Measurements from ENCODE around the gene PIEZO2. TPM values are rescaled to one million over a fixed set of nuclear protein-coding genes. Genes with fewer than 3 reads are reported as not detected.

PIEZO2 gene
- total and polyA plus RNA-seq, 12 donors = 0.07 to 1.4 (median 0.25) TPM; not detected in 1

DNA sequence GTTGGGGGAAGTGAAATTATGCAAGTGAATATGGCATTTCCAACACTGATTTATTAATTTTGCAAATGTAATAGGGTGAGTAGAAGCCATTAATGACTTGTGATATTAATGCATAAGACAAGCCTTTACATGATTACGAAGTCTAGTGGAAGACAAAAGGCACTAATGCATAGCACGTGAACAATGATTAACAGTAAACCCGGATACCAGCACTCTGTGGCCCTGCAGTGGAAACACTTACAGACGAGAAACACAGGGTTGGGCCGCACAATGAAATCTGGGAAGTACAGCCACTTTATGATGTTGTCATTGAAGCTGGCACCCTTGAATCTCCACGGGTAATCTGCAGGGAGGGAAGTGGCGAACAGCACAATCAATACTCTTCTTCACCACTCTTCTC lies 390.1 kb downstream of the PIEZO2 start:
- Histone ChIP-seq H3K4me1 (no peaks in the 10 kb centered on the region), H3K27ac (no peak overlapping the region), H3K9me3 (no peaks in the 10 kb centered on the region), H3K27me3 (peaks cover 0 to 6% (median 0%) of the 10 kb centered on the region in 7 donors), H3K4me3 (no peak overlapping the region), H3K36me3 (no peaks in the 10 kb centered on the region)
- 91% methylated on average over 7 of the region's 7 CpGs for WGBS, 2 donors
- TF ChIP-seq, protein P1, sequence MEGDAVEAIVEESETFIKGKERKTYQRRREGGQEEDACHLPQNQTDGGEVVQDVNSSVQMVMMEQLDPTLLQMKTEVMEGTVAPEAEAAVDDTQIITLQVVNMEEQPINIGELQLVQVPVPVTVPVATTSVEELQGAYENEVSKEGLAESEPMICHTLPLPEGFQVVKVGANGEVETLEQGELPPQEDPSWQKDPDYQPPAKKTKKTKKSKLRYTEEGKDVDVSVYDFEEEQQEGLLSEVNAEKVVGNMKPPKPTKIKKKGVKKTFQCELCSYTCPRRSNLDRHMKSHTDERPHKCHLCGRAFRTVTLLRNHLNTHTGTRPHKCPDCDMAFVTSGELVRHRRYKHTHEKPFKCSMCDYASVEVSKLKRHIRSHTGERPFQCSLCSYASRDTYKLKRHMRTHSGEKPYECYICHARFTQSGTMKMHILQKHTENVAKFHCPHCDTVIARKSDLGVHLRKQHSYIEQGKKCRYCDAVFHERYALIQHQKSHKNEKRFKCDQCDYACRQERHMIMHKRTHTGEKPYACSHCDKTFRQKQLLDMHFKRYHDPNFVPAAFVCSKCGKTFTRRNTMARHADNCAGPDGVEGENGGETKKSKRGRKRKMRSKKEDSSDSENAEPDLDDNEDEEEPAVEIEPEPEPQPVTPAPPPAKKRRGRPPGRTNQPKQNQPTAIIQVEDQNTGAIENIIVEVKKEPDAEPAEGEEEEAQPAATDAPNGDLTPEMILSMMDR (IDR thresholded peaks at IDR 0.05) = no peak
- intact Hi-C loops (cut with DNase I) = no loop called here
- DNase-seq = no peak
- ATAC-seq = no peak

DNA sequence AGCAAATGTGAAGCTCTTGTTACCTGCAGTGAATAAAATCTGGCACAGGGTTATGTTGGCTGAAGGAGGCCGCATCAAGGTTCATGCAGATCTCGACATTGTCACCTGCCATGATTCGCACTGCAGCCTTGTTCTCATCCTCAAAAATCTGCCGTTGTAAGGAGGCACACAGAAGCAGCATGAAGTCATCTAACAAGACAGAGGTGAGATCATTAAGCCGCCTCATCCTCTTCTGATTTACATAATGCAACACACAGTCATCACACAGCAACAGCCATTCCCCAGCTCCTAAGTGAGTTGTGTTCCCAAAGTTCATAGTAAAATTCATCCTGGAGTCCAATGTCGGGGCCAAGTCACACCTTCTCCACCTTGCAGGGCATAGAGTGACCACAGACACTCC lies 391.4 kb downstream of the PIEZO2 start:
- Histone ChIP-seq H3K4me3 (no peak overlapping the region), H3K9me3 (no peaks in the 10 kb centered on the region), H3K4me1 (no peaks in the 10 kb centered on the region), H3K36me3 (no peaks in the 10 kb centered on the region), H3K27ac (no peak overlapping the region), H3K27me3 (peaks cover 0 to 13% (median 4%) of the 10 kb centered on the region in 7 donors)
- intact Hi-C loops (cut with DNase I) = no loop called here
- 95 to 96% methylated on average over 6 of the region's 6 CpGs for WGBS, 2 donors
- ATAC-seq (no peak), DNase-seq (no peak)
- TF ChIP-seq, protein P1 (IDR thresholded peaks at IDR 0.05) = no peak

DNA sequence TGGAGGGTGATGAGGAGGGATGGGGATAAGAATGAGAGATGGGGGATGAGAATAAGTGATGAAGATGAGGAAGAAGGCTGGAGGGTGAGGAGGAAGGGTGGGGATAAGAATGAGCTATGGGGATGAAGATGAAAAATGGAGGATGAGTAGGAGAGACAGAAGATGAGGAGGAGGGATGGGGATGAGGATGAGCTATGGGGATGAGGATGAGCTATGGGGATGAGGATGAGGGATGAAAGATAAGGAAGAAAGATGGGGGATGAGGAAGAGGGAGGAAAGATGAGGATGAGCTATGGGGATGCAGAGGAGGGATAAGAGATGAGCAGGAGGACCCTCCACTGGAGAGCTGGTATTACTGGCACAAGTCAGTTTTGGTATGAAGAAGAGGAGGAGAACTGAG lies 392.0 kb downstream of the PIEZO2 start:
- Histone ChIP-seq H3K4me3 (no peak overlapping the region), H3K4me1 (no peaks in the 10 kb centered on the region), H3K9me3 (no peaks in the 10 kb centered on the region), H3K27me3 (peaks cover 0 to 13% (median 4%) of the 10 kb centered on the region in 7 donors), H3K36me3 (no peaks in the 10 kb centered on the region), H3K27ac (no peak overlapping the region)
- no peak for DNase-seq
- TF ChIP-seq, protein P1 (IDR thresholded peaks at IDR 0.05) = no peak
- intact Hi-C loops (cut with DNase I) = no loop called here
- ATAC-seq = no peak

DNA sequence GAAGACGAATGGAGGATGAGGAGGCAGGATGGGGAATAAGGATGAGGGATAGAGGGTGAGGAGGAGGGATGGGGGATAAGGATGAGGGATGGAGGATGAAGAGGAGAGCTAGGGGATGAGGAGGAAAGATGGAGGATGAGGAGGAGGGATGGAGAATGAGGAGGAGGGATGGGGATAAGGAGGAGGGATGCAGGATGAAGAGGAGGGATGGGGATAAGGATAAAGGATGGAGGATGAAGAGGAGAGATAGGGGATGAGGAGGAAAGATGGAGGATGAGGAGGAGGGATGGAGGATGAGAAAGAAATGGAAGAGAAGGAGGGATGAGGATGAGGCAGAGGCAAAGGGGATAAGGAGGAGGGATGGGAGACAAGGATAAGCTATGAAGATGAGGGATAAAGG lies 393.5 kb downstream of the PIEZO2 start:
- 76 to 84% methylated on average over 1 of the region's 1 CpG for WGBS, 2 donors
- intact Hi-C loops (cut with DNase I) = no loop called here
- no peak overlapping the region for H3K27ac ChIP-seq

More for the DNA sequence above, 393.5 kb downstream of the PIEZO2 start:
- Histone ChIP-seq H3K36me3 (no peaks in the 10 kb centered on the region), H3K27me3 (peaks cover 0 to 14% (median 4%) of the 10 kb centered on the region in 7 donors), H3K4me1 (no peaks in the 10 kb centered on the region), H3K9me3 (no peaks in the 10 kb centered on the region), H3K4me3 (no peak overlapping the region)
- DNase-seq (no peak), ATAC-seq (no peak)
- TF ChIP-seq, protein P1 (IDR thresholded peaks at IDR 0.05) = no peak
